Measurements from ENCODE around the gene ARHGAP9.

DNA sequence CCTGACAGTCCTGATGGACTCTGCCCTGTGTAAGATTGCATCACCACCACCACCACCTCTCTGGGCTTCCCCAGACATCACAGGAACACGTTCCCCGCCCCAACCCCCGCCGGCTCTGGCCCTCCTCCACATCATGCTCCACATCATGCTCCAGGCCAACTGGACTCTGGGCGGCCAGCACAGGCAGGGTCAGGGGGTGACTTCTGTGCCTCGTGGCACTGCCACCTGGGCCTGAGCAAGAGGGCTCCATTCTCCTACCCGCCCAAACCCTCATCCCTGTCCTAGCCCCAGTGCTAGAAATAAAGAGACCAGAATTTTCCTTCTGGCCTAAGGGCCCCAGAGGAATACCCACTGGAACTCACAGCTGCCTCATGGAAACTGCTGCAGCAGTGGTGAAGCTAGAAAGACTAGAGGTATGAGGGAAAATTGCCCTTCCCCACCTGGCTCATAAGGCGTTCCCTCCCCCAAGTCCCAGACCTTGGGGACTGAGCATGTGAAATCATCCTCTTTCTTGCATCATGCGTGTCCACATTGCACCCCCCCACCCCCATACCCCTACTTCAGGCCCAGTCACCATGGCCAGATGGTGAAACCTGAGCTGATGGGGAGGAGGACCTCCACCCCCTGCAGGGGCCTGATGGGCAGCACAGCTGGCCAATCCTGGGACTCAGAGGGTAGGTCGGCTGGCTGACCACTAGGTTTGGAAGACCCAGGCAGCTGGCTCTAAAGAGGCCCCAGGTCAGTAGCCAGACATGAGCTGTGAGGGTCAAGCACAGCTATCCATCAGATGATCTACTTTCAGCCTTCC lies 24.9 kb downstream of the ARHGAP9 start, which contains the start of gene INHBE:
- TF ChIP-seq, protein P1, sequence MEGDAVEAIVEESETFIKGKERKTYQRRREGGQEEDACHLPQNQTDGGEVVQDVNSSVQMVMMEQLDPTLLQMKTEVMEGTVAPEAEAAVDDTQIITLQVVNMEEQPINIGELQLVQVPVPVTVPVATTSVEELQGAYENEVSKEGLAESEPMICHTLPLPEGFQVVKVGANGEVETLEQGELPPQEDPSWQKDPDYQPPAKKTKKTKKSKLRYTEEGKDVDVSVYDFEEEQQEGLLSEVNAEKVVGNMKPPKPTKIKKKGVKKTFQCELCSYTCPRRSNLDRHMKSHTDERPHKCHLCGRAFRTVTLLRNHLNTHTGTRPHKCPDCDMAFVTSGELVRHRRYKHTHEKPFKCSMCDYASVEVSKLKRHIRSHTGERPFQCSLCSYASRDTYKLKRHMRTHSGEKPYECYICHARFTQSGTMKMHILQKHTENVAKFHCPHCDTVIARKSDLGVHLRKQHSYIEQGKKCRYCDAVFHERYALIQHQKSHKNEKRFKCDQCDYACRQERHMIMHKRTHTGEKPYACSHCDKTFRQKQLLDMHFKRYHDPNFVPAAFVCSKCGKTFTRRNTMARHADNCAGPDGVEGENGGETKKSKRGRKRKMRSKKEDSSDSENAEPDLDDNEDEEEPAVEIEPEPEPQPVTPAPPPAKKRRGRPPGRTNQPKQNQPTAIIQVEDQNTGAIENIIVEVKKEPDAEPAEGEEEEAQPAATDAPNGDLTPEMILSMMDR (IDR thresholded peaks at IDR 0.05) = no peak
- no peak for TF ChIP-seq POLR2A (IDR thresholded peaks at IDR 0.05)
